Activated naive CD8-positive, alpha-beta T cell treated with anti-CD3 and anti-CD28 coated beads, Interleukin-2, amount 50 U/mL, for 24 hours (primary cell): ENCODE data around the gene SLC45A1.
"Not testable (repeated sequence)": the region's sequence is repeated elsewhere in the genome, so short reads cannot be mapped to it uniquely, and the experiment has no call there.

Experiments
- ATAC-seq: fragments of 150-1000 bp; cut with Tn5 transposase; one replicate; pipeline ENCODE4 v1.10.0; 2021
- DNase-seq: peaks from one replicate; pipeline ENCODE4 v3.0.0; 2021
- H3K27ac Mint-ChIP-seq: one replicate; pipeline ENCODE4 v1.8.0; 2021; ENCODE audit warnings: mild to moderate bottlenecking, mixed read lengths
- H3K27me3 Mint-ChIP-seq: one replicate; pipeline ENCODE4 v1.8.0; 2021; ENCODE audit warnings: mixed read lengths
- H3K36me3 Mint-ChIP-seq: one replicate; pipeline ENCODE4 v1.8.0; 2021; ENCODE audit warnings: low read depth, mixed read lengths
- H3K4me1 Mint-ChIP-seq: one replicate; pipeline ENCODE4 v1.8.0; 2021; ENCODE audit warnings: mixed read lengths
- H3K4me3 Mint-ChIP-seq: one replicate; pipeline ENCODE4 v1.8.0; 2021; ENCODE audit warnings: mild to moderate bottlenecking, moderate library complexity, mixed read lengths
- H3K9me3 Mint-ChIP-seq: one replicate; pipeline ENCODE4 v1.8.0; 2021; ENCODE audit warnings: mixed read lengths

The SLC45A1 gene

GRCh38 chr1:8373125-8373524, 55.2 kb downstream of the SLC45A1 start:
- Mint-ChIP-seq H3K27me3 (no peaks in the 10 kb centered on the region), H3K4me1 (peaks cover 25% of the 10 kb centered on the region), H3K36me3 (peaks cover 2% of the 10 kb centered on the region), H3K4me3 (no peak overlapping the region), H3K9me3 (no peaks in the 10 kb centered on the region), H3K27ac (no peak overlapping the region)
- ATAC-seq, result no peak
- no peak for DNase-seq

GRCh38 chr1:8373581-8374241, 55.8 kb downstream of the SLC45A1 start:
- Mint-ChIP-seq H3K4me3 (no peak overlapping the region), H3K9me3 (no peaks in the 10 kb centered on the region), H3K27me3 (no peaks in the 10 kb centered on the region), H3K27ac (peak overlapping the region; percentile 31), H3K36me3 (peaks cover 2% of the 10 kb centered on the region), H3K4me1 (peaks cover 28% of the 10 kb centered on the region)
- no peak for ATAC-seq
- DNase-seq, result no peak

GRCh38 chr1:8374356-8374755, 56.4 kb downstream of the SLC45A1 start:
- Mint-ChIP-seq H3K4me1 (peaks cover 30% of the 10 kb centered on the region), H3K4me3 (no peak overlapping the region), H3K27ac (peak overlapping the region; percentile 76), H3K36me3 (peaks cover 2% of the 10 kb centered on the region), H3K9me3 (no peaks in the 10 kb centered on the region), H3K27me3 (no peaks in the 10 kb centered on the region)
- ATAC-seq (no peak), DNase-seq (no peak)

DNA sequence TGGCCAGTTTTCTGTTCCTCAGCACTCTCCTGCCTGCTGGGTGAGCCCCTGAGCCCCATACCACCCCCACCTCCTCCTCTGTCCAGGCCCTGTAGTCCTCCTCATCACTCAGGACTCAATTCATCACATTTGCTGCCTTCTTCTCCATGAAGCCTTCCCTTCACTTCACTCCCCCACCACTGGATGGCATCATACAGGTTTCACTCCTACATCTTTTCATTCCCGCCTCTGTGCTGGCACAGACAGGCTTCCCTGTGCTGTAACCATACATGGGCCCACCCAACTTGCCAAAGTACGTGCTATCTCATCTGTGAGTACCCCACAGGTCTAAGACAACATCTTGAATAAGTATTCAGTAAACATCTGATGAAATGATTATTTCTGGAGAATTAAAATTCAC, 56.9 kb downstream of the SLC45A1 start:
- H3K27me3 Mint-ChIP-seq, result no peaks in the 10 kb centered on the region
- peaks cover 31% of the 10 kb centered on the region for H3K4me1 Mint-ChIP-seq
- H3K4me3 Mint-ChIP-seq, result no peak overlapping the region
- H3K27ac Mint-ChIP-seq, result peak overlapping the region; percentile 76
- no peaks in the 10 kb centered on the region for H3K9me3 Mint-ChIP-seq
- peaks cover 2% of the 10 kb centered on the region for H3K36me3 Mint-ChIP-seq
- ATAC-seq (no peak), DNase-seq (no peak)

GRCh38 chr1:8376358-8376840, 58.5 kb downstream of the SLC45A1 start:
- H3K4me3 Mint-ChIP-seq, result no peak overlapping the region
- no peak for ATAC-seq
- no peaks in the 10 kb centered on the region for H3K27me3 Mint-ChIP-seq
- H3K4me1 Mint-ChIP-seq, result peaks cover 38% of the 10 kb centered on the region
- no peaks in the 10 kb centered on the region for H3K36me3 Mint-ChIP-seq
- no peak for DNase-seq
- H3K27ac Mint-ChIP-seq, result no peak overlapping the region
- no peaks in the 10 kb centered on the region for H3K9me3 Mint-ChIP-seq

GRCh38 chr1:8377271-8377981, 59.5 kb downstream of the SLC45A1 start:
- ATAC-seq (no peak), DNase-seq (no peak)
- Mint-ChIP-seq H3K9me3 (no peaks in the 10 kb centered on the region), H3K27me3 (no peaks in the 10 kb centered on the region), H3K4me1 (peaks cover 43% of the 10 kb centered on the region), H3K36me3 (no peaks in the 10 kb centered on the region), H3K4me3 (no peak overlapping the region), H3K27ac (no peak overlapping the region)

DNA sequence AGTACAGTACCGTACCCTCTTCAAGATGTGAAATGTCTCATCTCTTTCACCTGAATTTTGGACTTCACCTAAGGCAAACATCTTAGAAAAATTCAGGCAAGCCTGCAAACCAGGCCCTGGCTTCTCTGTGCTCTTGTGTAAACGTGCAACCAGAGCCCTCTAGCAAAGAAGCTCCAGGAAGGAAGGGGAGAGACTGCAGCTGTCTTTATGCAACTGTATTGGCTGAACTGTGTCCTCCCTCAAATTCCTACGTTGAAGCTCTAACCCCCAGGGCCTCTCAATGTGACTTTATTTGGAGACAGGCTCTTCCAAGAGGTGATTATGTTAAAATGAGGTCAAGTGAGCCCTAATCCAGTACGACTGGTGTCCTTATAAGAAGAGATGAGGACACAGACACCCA, 60.3 kb downstream of the SLC45A1 start:
- H3K4me3 Mint-ChIP-seq, result no peak overlapping the region
- H3K36me3 Mint-ChIP-seq, result peaks cover 3% of the 10 kb centered on the region
- H3K9me3 Mint-ChIP-seq, result no peaks in the 10 kb centered on the region
- no peak for DNase-seq
- ATAC-seq, result no peak
- no peaks in the 10 kb centered on the region for H3K27me3 Mint-ChIP-seq
- no peak overlapping the region for H3K27ac Mint-ChIP-seq
- H3K4me1 Mint-ChIP-seq, result peaks cover 50% of the 10 kb centered on the region

GRCh38 chr1:8378981-8379470, 61.1 kb downstream of the SLC45A1 start:
- DNase-seq, result no peak
- Mint-ChIP-seq H3K27me3 (no peaks in the 10 kb centered on the region), H3K9me3 (no peaks in the 10 kb centered on the region), H3K4me1 (peaks cover 56% of the 10 kb centered on the region), H3K27ac (no peak overlapping the region), H3K4me3 (no peak overlapping the region), H3K36me3 (peaks cover 6% of the 10 kb centered on the region)
- no peak for ATAC-seq

DNA sequence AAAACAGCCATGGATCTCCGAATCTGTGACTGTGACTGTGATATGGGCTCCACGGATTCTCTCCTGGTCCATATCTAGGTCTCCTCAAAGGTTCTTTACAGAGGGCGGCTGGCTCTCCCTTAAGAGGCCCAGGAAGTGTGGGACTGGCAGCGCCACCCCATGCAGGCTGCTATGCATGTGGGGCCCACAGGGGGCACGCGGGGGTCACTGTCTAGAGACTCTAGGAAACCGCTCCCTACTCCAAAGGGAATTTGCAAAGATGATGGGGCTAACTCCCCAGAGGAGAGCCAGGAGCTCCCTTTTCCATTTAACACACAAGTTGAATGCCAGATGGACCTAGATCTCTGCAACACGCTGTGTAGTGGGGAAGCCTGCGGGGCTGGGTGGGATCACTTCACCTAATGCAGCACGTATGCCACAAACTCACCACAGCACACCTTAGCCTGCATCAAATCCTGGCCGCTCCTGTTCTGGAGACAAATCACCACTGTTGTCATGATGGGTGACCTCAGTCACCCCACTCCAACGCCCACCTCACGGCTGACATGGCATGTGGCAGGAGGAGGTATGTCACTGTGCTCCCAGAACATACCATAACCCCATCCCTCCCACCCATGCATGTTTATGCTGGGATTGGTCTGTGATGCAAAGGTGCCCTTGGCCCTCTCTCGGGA, 61.7 kb downstream of the SLC45A1 start:
- peaks cover 6% of the 10 kb centered on the region for H3K36me3 Mint-ChIP-seq
- H3K27me3 Mint-ChIP-seq, result no peaks in the 10 kb centered on the region
- H3K27ac Mint-ChIP-seq, result no peak overlapping the region
- DNase-seq (no peak), ATAC-seq (peak; percentile 28)
- H3K9me3 Mint-ChIP-seq, result no peaks in the 10 kb centered on the region
- no peak overlapping the region for H3K4me3 Mint-ChIP-seq
- H3K4me1 Mint-ChIP-seq, result peaks cover 58% of the 10 kb centered on the region

DNA sequence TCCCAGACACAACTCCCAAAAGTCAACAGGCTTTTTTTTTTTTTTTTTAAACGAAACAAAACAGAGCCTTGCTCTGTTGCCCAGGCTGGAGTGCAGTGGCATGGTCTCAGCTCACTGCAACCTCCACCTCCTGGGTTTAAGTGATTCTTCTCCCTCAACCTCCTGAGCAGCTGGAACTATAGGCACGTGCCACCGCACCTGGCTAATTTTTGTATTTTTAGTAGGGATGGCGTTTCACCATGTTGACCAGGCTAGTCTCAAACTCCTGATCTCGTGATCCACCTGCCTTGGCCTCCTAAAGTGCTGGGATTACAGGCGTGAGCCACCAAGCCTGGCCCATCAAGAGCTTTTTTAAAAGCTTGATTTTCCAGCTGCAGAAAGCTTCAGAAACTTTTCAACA, 62.4 kb downstream of the SLC45A1 start:
- not testable (repeated sequence) for H3K27me3 Mint-ChIP-seq, H3K36me3 Mint-ChIP-seq, ATAC-seq, DNase-seq, H3K4me3 Mint-ChIP-seq, H3K9me3 Mint-ChIP-seq, H3K27ac Mint-ChIP-seq
- H3K4me1 Mint-ChIP-seq, result peaks cover 60% of the 10 kb centered on the region

- no peak for DNase-seq
- Mint-ChIP-seq H3K36me3 (peaks cover 8% of the 10 kb centered on the region), H3K27me3 (no peaks in the 10 kb centered on the region), H3K4me3 (no peak overlapping the region), H3K27ac (peak overlapping the region; percentile 54), H3K9me3 (no peaks in the 10 kb centered on the region), H3K4me1 (peaks cover 63% of the 10 kb centered on the region)
- ATAC-seq, result no peak
These were observed 63.7 kb downstream of the SLC45A1 start for GRCh38 chr1:8381618-8382017.

GRCh38 chr1:8382051-8382505, 64.2 kb downstream of the SLC45A1 start:
- peaks cover 66% of the 10 kb centered on the region for H3K4me1 Mint-ChIP-seq
- H3K27ac Mint-ChIP-seq, result peak overlapping the region; percentile 54
- H3K9me3 Mint-ChIP-seq, result no peaks in the 10 kb centered on the region
- H3K4me3 Mint-ChIP-seq, result no peak overlapping the region
- peaks cover 9% of the 10 kb centered on the region for H3K36me3 Mint-ChIP-seq
- ATAC-seq, result no peak
- no peak for DNase-seq
- no peaks in the 10 kb centered on the region for H3K27me3 Mint-ChIP-seq

DNA sequence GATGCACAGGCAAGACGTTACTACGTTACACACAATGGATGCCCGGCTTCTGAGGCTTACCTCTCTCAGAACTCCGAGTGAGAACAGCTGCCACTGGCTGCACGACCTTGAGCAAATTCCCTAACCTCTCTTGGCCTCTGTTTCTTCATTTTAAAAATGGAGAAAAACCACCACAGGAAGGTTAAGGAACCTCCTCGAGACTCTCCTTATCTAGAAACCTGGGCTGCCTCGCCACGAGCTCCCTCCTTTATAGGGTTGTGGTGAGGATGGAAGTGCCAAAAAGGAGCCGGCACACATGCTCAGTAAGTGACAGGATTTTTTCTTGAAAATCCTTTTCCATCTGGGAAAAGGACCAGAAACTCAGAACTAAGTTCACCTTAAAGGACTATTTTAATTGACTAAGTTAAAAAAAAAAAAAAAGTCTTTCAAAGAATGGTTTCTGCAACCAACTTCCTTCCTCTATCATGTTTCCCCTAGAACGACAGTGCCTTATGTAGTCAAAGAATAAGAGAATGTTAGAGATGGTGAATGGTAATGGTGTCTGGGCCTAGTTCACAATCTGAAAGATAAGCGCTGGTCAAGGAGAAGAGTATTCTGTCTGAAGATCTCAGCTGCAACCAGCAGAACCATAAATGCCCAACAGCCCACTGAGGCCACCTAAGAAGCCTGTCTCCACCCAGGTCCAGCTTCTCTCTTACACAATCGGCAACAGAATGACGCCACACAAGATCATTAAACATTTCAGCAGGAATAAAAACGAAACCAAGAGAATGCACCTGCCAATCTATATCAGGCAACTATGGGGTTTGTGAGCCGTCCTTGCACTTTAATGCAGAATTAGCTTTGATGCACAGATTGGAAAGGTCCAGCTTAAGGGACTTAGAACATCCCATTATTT, 64.9 kb downstream of the SLC45A1 start:
- Mint-ChIP-seq H3K9me3 (no peaks in the 10 kb centered on the region), H3K27ac (peak overlapping the region; percentile 54), H3K4me3 (no peak overlapping the region), H3K4me1 (peaks cover 62% of the 10 kb centered on the region), H3K36me3 (peaks cover 11% of the 10 kb centered on the region), H3K27me3 (no peaks in the 10 kb centered on the region)
- DNase-seq (no peak), ATAC-seq (no peak)

- Mint-ChIP-seq H3K36me3 (peaks cover 12% of the 10 kb centered on the region), H3K27ac (peak overlapping the region; percentile 13), H3K27me3 (no peaks in the 10 kb centered on the region), H3K9me3 (no peaks in the 10 kb centered on the region), H3K4me3 (no peak overlapping the region), H3K4me1 (peaks cover 56% of the 10 kb centered on the region)
- no peak for ATAC-seq
- no peak for DNase-seq
These were observed 66.2 kb downstream of the SLC45A1 start for GRCh38 chr1:8384088-8384487.
